DLD1 (cell line): Measurements from ENCODE around the gene EIF2A.
"Not testable (repeated sequence)": the region's sequence is repeated elsewhere in the genome, so short reads cannot be mapped to it uniquely, and the experiment has no call there.

Experiments
- in situ Hi-C: cut with HindIII; loops from 2 replicates; pipeline ENCODE4 v1.10.0; 2017; ENCODE audit warnings: low sequenced_read_pairs

The EIF2A gene

DNA sequence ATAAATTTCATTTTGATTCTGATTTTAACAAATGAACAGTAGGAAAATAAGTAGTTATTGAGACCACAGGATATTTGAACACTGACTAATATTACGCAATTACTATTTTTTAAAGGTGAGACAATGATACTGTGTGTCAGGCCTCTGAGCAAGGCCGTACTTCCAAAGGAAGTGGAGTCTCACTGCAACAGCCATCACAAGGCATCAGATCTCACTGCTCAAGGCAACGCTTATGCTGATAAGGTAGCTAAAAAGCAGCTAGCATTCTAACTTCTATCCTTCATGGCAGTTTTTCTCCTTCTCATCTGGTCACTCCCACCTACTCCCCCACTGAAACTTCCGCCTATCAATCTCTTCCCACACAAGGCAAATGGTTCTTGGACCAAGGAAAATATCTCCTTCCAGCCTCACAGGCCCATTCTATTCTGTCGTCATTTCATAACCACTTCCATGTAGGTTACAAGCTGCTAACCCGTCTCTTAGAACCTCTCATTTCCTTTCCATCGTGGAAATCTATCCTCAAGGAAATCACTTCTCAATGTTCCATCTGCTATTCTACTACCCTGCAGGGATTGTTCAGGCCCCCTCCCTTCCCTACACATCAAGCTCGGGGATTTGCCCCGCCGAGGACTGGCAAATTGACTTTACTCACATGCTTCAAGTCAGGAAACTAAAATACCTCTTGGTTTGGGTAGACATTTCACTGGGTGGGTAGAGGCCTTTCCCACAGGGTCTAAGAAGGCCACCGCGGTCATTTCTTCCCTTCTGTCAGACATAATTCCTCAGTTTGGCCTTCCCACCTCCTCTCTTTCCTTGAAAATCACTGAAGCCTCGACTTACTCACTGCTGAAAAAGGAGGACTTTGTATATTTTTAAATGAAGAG, 54.3 kb downstream of the EIF2A start:
- in situ Hi-C loops = not testable (repeated sequence)

DNA sequence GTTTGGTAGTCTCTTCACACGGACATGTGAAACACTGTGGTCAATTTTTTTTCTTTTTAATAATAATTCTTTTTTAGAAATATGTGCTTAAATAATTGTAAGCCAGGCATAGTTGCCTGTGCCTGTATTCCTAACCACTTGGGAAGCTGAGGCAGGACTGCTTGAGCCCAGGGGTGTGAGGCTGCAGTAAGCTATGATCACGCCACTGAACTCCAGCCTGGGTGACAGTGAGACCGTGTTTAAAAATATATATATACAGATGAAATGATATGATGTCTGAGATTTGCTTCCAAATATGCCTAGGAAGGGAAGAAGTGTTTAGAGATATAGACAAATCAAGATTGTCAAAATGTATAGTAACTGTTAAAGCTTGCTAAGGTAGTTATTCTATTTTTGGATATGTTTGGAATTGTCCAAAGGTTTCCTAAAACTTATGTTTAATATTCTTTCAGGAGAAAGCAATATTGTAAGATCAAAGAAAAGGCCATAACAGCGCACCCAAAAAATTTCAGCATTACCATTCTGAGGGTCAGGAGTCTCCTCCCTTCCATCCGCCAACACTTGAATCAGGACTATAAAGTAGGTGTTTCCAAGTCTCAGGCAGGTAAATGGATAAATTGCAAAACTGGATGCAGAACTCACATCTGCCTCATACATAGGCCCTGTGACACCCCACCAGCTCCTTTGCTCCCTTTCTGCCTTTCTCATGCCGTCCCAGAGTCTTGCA, 56.0 kb downstream of the EIF2A start:
- in situ Hi-C loops = no loop called here

DNA sequence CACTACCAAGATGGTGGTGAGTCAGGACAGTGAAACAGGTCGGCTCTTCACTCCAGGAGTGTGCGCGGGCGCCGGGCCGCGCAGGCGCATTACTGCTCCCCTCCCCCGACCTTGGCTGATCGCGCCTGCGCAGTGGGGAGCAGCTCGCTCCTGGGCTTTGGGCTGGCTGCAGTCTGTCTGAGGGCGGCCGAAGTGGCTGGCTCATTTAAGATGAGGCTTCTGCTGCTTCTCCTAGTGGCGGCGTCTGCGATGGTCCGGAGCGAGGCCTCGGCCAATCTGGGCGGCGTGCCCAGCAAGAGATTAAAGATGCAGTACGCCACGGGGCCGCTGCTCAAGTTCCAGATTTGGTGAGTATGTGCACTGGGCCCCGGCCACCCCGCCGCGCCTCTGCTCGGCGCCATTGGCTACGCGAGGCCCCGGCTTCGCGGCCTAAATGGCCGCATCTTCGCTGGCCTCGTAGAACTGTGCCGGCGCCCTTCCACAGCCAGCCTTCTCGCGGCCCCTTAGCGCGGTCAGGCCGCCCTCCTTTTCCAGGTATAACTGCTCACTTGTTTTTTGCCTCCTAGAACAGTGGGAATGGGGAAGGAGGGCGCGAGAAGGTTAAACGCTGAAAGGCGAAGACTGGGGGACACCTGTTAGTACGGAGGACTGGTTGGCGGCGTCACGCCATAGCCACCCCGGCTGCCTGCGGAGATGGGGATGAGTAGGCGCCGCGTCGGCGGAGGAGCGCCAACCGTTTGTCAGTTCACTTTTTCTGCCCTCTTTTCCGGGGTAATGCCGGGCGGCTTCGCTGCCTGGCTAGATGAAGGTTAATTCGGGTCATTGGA, 56.8 kb downstream of the EIF2A start, which contains the start of gene SELENOT:
TSS of gene SELENOT (plus strand) at position 169 of the 827 bp plus-strand sequence. CDS start at position 211, 42 bp downstream.
- in situ Hi-C loops = no loop called here

DNA sequence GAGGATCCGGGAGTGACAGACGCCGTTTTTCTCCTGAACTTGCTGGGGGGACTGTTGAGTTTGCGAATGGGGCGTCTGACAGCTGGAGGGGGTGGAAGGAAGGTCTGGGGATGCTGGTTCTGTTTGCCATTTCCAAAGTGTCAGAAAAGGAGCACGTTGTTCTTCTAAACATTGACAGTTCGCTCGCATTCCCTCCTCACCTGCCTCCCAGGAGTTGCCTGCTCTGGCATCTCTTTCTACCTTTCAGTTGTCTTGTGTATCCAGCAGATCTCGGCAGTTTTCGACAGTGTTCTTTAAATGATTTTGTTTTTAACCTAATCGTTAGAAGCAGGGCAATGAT, 57.4 kb downstream of the EIF2A start:
- in situ Hi-C loops = no loop called here

DNA sequence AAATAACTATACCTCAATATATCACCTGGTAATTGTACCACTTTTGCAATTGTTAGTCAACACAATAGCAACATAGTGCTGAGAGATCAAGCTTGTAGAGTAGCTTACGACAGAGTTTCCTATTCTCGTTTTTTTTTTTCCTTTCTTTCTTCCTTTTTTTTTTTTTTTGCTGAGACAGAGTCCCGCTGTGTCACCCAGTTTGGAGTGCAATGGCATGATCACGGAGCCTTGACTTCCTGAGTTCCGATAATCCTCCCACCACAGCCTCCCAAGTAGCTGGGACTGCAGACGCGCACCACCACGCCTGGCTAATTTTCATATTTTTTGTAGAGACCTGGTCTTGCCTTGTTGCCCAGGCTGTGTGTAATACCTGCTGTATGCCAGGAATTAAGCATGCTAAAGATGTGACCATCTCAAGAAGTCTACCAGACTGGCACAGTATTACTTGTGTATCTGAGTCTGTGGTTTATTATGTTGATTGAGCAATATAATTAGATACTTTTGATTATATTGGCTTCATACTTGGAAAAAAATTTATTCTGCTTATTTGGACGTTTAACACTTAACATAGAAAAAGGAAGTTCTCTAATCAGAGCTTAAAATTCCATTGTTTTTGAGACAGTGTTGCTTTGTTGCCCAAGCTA, 59.5 kb downstream of the EIF2A start:
- in situ Hi-C loops = no loop called here

DNA sequence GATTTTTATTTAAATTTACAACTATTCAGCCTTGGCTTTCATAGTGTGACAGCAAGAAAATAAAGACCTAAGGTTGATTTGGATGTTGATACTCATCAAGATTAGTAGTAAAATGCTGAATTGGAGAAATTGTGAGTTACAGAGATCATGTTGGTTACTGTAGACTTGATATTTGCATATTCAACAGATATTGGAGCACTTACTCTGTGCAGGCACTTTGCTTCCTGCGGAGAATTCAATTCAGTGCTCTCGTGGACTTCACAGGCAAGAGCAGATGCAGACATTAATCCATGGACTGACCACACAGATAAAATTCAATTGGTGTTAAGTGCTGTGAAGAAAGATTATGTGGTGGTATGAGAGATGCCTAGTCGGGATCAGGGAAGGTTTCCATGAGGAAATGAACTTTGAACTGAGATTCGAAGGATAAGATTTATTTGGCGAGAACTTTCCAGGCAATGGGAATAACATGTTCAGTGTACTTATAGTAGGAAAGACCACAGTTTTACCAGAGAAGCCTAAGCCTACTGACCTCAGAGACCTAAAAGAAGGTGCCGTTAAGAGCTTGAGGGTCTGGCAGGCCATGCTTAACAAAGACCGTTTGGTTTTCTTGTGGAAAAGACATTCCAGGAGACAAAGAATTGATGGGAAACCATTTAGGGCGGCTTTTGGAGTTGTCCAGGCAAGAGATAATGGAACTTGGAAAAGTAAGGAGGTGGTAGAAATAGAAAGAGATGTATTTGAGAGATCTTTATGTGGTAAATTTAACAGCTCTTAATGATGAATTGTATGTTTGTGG, 60.9 kb downstream of the EIF2A start:
- in situ Hi-C loops = no loop called here

DNA sequence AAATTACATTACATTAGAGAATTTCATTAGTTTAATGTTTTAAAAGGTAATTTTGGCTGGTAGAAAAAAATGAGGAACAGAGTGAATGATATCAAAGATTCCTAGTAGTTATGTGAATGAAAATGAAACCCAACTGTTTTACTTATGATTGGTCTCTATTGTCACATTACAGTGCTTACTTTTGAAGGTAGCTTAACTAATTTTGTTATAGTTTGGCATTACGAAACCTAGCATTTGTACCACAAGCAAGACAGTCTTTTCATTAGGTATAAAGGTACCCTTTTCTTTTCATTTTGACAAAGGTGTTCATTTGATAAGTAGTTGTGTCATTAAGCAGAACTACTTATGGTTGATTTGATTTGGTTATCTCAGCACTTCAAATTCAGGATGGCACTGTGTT, 63.4 kb downstream of the EIF2A start:
- in situ Hi-C loops = no loop called here

DNA sequence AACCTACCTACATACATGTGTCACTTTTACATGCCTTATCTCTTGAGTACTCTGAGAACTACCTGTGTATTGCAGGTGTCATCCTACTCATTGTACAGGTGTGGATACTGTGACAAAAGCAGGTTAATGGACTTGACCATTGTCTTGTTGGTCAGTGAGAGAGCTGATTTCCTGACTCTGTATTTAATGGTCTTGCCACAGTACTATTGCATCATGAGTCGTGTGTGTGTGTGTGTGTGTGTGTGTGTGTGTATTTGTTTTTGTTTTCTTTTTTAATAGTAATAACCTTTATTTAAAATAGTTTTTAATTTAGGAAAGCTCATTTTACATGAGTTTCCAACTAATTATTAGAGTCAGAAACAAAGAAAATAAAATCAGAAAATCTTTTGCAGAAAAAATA, 64.2 kb downstream of the EIF2A start:
- in situ Hi-C loops = no loop called here

DNA sequence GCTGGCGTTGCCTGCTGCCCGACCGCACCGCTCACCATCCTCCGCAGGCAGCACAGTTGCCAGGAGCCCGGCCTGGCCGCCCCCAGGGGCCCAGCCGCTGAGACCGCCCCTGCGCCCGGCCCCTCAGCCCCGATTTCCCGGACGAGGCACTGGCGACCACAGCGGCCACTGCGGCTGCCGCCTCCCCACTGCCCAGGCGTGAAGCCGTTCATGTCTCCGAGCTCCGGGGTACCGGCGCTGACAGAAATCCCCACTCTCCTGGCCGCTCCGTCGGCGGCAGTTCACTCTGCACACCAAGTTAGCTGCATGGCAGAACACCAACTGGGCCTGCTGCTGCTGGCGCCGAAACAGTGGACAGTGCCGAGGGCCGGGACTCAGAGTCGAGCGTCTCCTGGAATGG, 65.1 kb downstream of the EIF2A start:
- in situ Hi-C loops = no loop called here

DNA sequence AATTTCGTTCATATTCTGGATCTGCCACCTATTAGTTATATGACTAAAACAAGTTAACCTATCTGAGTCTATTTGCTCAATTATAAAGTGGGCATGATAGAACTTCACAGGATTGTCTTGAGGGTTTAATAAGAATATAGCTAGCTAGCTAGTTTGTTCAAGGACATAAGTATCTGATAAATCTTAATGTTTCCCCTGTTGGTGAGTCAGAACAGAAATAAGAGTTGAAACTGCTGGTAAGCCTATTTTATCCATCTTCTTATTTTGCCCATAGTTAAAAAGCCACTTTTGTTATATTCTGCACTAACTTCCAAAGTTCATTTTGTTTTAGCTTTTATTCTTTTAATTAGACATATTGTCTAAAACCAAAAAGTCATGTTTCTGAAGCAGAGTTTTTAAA, 65.9 kb downstream of the EIF2A start:
- in situ Hi-C loops = no loop called here

DNA sequence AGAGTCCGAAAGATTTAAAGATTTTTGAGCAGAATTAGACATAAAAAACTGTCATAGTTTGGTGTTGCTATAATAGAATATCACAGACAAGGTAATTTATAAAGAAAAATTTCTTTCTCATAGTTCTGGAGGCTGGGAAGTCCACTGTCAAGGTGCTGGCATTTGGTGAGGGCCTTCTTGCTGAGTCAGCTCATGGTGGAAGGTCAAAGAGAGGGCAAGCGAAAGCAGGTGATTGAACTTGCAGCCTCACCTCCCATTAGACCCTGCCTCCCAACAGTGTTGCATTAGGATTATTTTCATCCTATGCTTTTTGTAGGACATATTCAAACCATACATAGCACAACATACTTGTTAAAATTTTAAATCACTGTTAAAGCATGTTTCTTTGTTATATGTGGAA, 66.4 kb downstream of the EIF2A start:
- in situ Hi-C loops = no loop called here

DNA sequence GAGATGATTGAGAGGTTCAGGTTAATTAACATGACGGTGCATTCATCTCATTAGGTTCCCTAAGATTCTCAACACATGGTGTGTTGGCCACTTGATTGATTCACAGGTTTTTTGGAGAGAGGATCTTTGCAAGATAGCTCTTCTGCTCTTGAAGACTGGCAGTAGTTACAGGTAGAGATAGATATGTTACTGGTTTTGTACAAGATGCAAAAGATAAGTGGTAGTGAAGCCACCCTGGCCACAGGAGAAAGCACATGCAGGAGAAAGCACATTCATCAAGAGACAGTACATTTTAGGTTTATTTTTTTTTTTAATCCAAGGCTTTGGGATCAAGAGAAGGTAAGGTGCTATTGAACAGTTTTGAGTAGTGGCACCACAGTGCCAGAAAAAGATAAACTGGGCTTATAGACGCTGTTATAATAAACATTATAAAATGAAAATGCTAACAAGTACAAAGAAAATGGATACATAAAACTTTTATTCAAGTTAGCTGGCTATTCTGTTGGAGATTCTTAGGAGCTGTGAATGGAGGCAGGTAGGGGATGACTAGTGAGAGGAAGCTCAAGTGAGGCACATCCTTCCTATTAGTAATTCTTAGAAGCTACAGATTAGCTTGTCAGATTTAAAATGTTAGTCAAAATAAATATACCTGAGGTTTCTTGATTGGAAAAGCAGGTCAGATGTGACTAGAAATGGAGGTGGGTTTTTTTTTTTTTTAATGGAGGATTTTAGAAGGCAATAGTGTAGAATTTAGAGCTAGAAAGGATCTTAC, 67.3 kb downstream of the EIF2A start:
- in situ Hi-C loops = no loop called here

DNA sequence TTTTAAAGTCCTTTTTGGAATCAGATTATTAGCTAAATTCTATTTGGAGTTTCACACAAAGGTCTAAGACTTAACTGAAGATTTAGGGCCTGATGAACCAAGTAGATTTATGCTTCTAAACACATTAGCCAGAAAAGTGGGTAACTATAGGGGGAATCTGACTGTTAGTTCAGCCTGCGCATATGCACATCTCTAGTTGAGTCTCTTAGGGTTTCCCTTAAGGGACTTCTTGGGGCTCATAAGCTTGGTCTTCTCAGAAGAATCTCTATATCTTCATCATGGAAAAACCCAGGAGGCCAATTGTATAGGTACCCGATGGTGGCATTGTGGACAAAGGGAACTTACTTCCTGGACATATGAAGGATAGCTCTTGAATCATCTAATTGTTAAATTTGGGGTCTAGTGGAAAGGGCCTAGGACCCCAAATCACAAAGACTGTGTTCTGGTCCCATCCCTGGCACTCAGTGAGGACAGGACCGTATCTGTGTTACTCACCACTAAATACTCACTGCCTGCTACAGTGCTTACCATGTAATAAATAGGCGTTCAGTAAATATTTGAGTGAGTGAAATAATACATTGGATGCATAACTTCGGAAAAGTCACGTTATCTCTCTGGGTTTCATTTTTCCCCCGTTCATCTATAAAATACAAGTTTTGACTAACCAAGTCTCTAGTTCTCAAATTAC, 73.6 kb downstream of the EIF2A start:
- in situ Hi-C loops = no loop called here

DNA sequence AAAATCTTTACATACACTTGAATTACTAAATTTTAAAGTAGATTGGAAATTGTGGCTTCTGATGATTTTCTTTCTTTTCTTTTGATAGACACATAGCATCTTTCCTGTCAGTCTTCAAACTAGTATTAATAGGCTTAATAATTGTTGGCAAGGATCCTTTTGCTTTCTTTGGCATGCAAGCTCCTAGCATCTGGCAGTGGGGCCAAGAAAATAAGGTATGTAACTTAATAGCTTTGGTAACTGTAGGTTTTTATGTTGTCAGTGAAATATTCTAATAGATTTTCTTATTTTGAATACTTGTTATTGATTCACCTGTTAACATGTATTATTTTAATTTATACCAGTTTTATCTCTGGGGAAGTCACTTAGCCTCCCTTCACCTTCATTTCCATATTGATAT, 76.4 kb downstream of the EIF2A start:
- in situ Hi-C loops = not testable (repeated sequence)

DNA sequence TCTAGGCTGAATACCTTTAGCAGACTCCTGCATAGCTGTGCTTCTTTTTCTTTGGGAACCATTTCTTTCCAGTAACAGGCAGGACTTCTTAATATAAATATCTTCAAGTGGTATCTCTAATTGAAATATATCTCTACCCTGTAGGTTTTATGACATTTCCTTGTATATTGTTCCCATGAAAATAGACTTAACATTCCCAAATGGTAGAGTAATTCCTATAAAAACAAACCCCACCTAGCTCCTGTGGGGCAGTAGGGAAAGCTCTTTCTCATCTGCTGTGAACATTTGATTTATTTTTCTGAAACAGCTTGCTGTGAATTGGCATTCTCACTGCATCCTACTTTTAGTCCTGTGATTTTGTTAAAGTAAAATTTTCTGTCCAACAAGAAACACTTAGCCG, 77.4 kb downstream of the EIF2A start:
- in situ Hi-C loops = no loop called here

DNA sequence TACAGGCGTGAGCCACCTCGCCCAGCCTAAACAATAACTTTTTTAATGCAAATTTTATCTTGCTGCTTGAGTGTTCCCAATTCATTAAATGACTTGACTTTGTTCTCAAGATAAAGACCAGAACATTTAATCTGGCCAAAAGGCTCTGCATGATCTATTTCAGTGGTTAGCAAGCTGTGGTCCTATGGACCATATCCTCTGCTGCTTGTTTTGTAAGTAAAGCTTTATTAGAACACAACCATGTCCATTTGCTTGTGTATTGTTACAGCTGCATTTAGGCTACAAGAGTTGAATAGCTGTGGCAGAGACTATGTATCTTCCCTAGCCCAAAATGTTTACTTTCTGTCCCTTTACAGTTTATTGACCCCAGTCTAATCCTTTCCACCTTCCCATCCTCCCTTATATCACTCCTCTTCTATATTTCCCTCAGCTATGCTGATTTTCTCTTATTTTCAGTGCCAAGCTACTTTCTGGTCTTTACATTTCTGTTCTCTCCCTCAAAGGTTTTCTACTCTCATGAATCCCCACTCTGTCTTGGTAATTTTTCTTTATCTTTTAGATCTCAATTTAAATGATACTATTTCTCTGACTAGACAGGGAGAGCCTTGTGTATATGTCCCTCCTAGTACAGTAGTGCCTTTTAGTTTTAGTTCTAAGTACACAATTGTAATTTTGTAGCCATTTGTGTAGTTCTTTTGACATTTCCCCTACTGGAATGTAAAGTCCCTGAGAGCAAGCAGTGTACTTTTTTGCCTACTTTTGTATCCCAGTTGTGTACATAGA, 79.8 kb downstream of the EIF2A start:
- in situ Hi-C loops = no loop called here

DNA sequence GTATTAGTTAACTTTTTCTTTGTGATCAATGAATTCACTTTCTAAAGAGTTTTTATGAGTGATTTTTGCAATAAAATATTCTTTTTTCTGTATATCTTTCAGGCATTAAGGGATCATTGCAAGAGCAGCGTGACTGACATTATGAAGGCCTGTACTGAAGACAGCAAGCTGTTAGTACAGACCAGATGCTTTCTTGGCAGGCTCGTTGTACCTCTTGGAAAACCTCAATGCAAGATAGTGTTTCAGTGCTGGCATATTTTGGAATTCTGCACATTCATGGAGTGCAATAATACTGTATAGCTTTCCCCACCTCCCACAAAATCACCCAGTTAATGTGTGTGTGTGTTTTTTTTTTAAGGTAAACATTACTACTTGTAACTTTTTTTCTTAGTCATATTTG, 81.0 kb downstream of the EIF2A start:
- in situ Hi-C loops = no loop called here
